Measurements from ENCODE around the gene ABO. TPM values are rescaled to one million over a fixed set of nuclear protein-coding genes. Genes with fewer than 3 reads are reported as not detected.
"Not testable (repeated sequence)": the region's sequence is repeated elsewhere in the genome, so short reads cannot be mapped to it uniquely, and the experiment has no call there.

ABO gene
- total RNA-seq (2014; rRNA removed; shearing (Covaris generic)), result not detected in 2 replicates

GRCh38 chr9:133275105-133276000 lies at the start of gene ABO:
Gene ABO (minus strand): TSS chr9:133275201.
- no peak for DNase-seq (ENCODE audit: low read depth)

GRCh38 chr9:133323991-133324703 lies 49.1 kb upstream of the ABO start:
- no peak for DNase-seq (ENCODE audit: low read depth)

GRCh38 chr9:133323211-133323610 lies 48.2 kb upstream of the ABO start:
- DNase-seq (ENCODE audit: low read depth), result no peak

GRCh38 chr9:133322701-133323100 lies 47.7 kb upstream of the ABO start:
- no peak for DNase-seq (ENCODE audit: low read depth)

GRCh38 chr9:133321411-133321935 lies 46.5 kb upstream of the ABO start:
- DNase-seq (ENCODE audit: low read depth), result no peak

- DNase-seq (ENCODE audit: low read depth), result no peak
Observed at GRCh38 chr9:133320421-133320881, 45.5 kb upstream of the ABO start.

GRCh38 chr9:133317551-133317950 lies 42.5 kb upstream of the ABO start:
- DNase-seq (ENCODE audit: low read depth), result not testable (repeated sequence)

GRCh38 chr9:133315997-133316396 lies 41.0 kb upstream of the ABO start:
- DNase-seq (ENCODE audit: low read depth), result no peak

GRCh38 chr9:133309608-133310007 lies 34.6 kb upstream of the ABO start:
- no peak for DNase-seq (ENCODE audit: low read depth)

- no peak for DNase-seq (ENCODE audit: low read depth)
Observed at GRCh38 chr9:133307301-133307700, 32.3 kb upstream of the ABO start.

- peak; percentile 76 for DNase-seq (ENCODE audit: low read depth)
Observed at GRCh38 chr9:133306242-133307204, 31.5 kb upstream of the ABO start.

GRCh38 chr9:133305731-133306130 lies 30.7 kb upstream of the ABO start:
- no peak for DNase-seq (ENCODE audit: low read depth)

- no peak for DNase-seq (ENCODE audit: low read depth)
Observed at GRCh38 chr9:133304477-133305377, 29.7 kb upstream of the ABO start.

- no peak for DNase-seq (ENCODE audit: low read depth)
Observed at GRCh38 chr9:133304158-133304470, 29.1 kb upstream of the ABO start.

- no peak for DNase-seq (ENCODE audit: low read depth)
Observed at GRCh38 chr9:133303266-133304157, 28.5 kb upstream of the ABO start.

- no peak for DNase-seq (ENCODE audit: low read depth)
Observed at GRCh38 chr9:133301253-133302230, 26.5 kb upstream of the ABO start.

- not testable (repeated sequence) for DNase-seq (ENCODE audit: low read depth)
Observed at GRCh38 chr9:133299996-133300395, 25.0 kb upstream of the ABO start.

GRCh38 chr9:133294257-133294656 lies 19.3 kb upstream of the ABO start:
- DNase-seq (ENCODE audit: low read depth), result no peak

Data from Daoy (cell line).